Chondrocyte (in vitro differentiated cells): Measurements from ENCODE around the gene DNAJA3. TPM values are rescaled to one million over a fixed set of nuclear protein-coding genes. Genes with fewer than 3 reads are reported as not detected.

Source experiments
- DNase-seq: peaks from one replicate; pipeline ENCODE4 v3.0.0; 2021; ENCODE audit warnings: mixed read lengths, low spot score
- H3K27ac Mint-ChIP-seq: one replicate; pipeline ENCODE4 v1.8.0; 2021; ENCODE audit warnings: mild to moderate bottlenecking, moderate library complexity, mixed read lengths; ENCODE audit not compliant: unreplicated experiment
- H3K27me3 Mint-ChIP-seq: 2 replicates; pipeline ENCODE4 v1.8.0; 2021; ENCODE audit warnings: low read depth, mixed read lengths
- H3K36me3 Mint-ChIP-seq: 2 replicates; pipeline ENCODE4 v1.8.0; 2021; ENCODE audit warnings: low read depth, mixed read lengths
- H3K4me1 Mint-ChIP-seq: 2 replicates; pipeline ENCODE4 v1.8.0; 2021; ENCODE audit warnings: low read depth, mild to moderate bottlenecking, mixed read lengths
- H3K4me3 Mint-ChIP-seq: one replicate; pipeline ENCODE4 v1.8.0; 2021; ENCODE audit warnings: mild to moderate bottlenecking, moderate library complexity, mixed read lengths; ENCODE audit not compliant: unreplicated experiment
- H3K9me3 Mint-ChIP-seq: 2 replicates; pipeline ENCODE4 v1.8.0; 2021; ENCODE audit warnings: low read depth, mixed read lengths
- total RNA-seq: library from RNA; stranded (reverse); gene quantifications from 3 replicates; pipeline ENCODE4 v1.2.1, GENCODE V29; 2021
- TF ChIP-seq, protein P1 (sequence below): fragments of 200-600 bp; sonication (generic); IDR thresholded peaks from 2 replicates; pipeline ENCODE4 v1.5.0; 2021; ENCODE audit warnings: antibody characterized with exemption, mild to moderate bottlenecking, moderate library complexity

The DNAJA3 gene
- total RNA-seq, 1 donor from 2014 or later: 27.8 TPM

DNA sequence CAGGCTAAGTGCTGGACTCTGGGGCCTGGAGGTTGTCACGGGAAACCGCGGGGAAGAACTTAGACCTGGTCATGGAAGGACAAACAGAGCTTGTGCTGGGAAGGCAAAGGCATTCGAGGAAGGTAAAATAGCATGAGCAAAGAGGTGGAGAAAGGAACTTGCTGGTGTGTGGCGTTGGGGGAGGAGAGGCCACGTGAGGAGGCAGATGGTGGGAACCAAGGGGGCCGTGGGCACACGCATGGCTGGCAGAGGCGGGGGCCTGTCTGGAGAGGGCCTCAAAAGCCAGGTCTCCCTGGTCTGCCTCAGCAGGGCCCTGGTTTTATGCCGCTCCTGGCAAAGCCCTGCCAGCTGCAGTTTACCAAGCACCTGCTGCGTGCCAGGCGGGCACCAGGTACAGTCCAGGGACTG, 24.6 kb upstream of the DNAJA3 start:
- TF ChIP-seq, protein P1, sequence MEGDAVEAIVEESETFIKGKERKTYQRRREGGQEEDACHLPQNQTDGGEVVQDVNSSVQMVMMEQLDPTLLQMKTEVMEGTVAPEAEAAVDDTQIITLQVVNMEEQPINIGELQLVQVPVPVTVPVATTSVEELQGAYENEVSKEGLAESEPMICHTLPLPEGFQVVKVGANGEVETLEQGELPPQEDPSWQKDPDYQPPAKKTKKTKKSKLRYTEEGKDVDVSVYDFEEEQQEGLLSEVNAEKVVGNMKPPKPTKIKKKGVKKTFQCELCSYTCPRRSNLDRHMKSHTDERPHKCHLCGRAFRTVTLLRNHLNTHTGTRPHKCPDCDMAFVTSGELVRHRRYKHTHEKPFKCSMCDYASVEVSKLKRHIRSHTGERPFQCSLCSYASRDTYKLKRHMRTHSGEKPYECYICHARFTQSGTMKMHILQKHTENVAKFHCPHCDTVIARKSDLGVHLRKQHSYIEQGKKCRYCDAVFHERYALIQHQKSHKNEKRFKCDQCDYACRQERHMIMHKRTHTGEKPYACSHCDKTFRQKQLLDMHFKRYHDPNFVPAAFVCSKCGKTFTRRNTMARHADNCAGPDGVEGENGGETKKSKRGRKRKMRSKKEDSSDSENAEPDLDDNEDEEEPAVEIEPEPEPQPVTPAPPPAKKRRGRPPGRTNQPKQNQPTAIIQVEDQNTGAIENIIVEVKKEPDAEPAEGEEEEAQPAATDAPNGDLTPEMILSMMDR: no peak
- H3K36me3 Mint-ChIP-seq: peaks cover 13% of the 10 kb centered on the region
- no peaks in the 10 kb centered on the region for H3K27me3 Mint-ChIP-seq
- H3K9me3 Mint-ChIP-seq: no peaks in the 10 kb centered on the region
- H3K4me1 Mint-ChIP-seq: peaks cover 6% of the 10 kb centered on the region
- no peak overlapping the region for H3K4me3 Mint-ChIP-seq
- DNase-seq: peak; percentile 79
- no peak overlapping the region for H3K27ac Mint-ChIP-seq

DNA sequence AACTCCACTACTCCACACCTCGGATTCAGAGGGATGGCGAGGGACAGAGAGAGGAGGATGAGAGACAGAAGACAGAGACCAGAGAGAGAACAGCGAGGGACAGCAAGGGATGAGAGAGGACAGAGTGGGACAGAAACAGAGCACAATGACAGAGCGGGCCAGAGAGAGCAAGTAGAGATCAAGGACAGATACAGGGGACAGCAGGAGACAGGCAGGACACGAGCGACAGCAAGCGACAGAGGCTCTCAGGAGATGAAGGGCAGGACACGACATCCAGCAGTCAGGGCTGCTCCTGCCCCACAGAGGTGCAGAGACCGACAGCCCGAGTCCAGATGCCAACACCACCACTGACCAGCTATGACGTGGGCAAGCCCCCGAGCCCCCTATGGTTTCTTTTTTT, 24.2 kb upstream of the DNAJA3 start:
- Mint-ChIP-seq H3K4me3 (no peak overlapping the region), H3K4me1 (peaks cover 6% of the 10 kb centered on the region), H3K9me3 (no peaks in the 10 kb centered on the region), H3K36me3 (peaks cover 11% of the 10 kb centered on the region), H3K27me3 (no peaks in the 10 kb centered on the region), H3K27ac (no peak overlapping the region)
- DNase-seq: no peak
- TF ChIP-seq, protein P1: no peak

DNA sequence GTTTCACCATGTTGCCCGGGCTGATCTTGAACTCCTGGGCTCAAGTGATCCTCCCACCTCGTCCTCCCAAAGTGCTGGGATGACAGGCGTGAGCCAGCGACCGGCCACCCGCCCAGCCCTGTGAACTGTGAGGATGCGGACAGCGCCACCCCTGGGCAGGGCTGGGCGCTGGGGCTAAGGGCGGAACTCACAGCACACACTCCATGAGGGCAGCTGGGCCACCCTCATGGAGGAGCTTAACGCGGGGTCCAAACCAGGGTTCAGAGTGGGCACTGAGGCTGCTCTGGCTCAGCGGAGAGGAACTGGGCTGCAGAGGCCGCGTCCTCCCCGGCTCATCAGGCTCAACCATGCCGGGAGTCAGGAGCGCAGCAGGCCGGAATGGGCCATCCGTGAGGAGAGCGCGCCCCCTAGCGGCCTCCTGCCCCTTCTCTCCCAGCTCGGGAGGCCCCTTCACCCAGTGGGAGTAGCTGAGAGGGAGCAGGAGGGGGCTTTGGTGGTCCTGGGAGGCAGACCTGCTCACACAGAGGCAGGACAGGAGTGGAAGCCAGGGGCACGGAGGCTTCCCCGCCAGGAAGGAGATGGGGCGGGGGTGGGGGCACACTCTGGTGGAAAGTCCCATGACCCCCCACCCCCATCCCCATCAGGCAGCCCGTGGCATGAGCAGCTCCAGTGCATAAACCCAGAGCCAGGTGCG, 23.1 kb upstream of the DNAJA3 start:
- no peak overlapping the region for H3K27ac Mint-ChIP-seq
- peaks cover 11% of the 10 kb centered on the region for H3K36me3 Mint-ChIP-seq
- TF ChIP-seq, protein P1: peak; percentile 96
- H3K27me3 Mint-ChIP-seq: no peaks in the 10 kb centered on the region
- H3K9me3 Mint-ChIP-seq: no peaks in the 10 kb centered on the region
- H3K4me3 Mint-ChIP-seq: no peak overlapping the region
- DNase-seq: peak; percentile 95
- peaks cover 6% of the 10 kb centered on the region for H3K4me1 Mint-ChIP-seq

DNA sequence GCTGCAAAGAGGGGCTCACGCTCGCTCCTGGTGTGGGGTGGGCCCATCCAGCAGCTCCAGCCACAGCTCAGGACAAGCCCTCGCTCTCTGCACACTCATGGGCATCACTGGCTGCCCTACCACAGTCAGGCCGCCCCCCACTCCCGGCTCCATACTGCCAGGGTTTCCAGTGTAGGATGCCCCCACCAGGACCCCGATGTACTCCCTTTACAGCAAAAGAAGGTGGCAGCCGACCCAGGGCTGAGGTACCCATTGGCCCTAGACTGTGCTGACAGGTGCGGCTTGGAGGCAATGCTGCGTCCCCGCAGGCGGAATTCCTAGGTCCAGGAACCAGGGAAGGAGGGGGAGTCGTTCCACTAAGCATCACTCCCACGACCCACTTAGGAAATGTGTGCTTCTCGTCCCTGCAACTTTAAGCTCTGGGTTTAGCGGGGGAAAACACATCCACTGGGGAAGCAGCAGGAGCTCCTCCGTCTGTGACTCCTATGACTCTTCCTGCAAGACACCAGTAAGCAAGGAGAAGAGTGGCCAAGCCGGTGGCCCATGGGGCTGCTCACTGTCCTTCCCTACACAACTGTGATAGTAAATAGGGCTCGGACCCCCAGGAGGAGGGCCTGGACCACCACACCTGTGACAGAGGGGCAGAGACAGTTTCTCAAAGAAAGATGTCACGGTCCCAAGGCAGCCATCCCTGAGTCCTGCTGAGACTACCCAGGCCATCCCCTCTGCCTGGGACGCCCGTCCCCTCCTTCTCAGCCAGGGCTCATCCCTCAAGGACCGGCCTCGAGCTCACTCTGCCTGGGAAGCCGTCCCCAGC, 22.3 kb upstream of the DNAJA3 start:
- peaks cover 6% of the 10 kb centered on the region for H3K4me1 Mint-ChIP-seq
- TF ChIP-seq, protein P1: no peak
- H3K4me3 Mint-ChIP-seq: no peak overlapping the region
- H3K36me3 Mint-ChIP-seq: peaks cover 11% of the 10 kb centered on the region
- no peaks in the 10 kb centered on the region for H3K27me3 Mint-ChIP-seq
- no peak overlapping the region for H3K27ac Mint-ChIP-seq
- H3K9me3 Mint-ChIP-seq: no peaks in the 10 kb centered on the region
- peak; percentile 83 for DNase-seq

DNA sequence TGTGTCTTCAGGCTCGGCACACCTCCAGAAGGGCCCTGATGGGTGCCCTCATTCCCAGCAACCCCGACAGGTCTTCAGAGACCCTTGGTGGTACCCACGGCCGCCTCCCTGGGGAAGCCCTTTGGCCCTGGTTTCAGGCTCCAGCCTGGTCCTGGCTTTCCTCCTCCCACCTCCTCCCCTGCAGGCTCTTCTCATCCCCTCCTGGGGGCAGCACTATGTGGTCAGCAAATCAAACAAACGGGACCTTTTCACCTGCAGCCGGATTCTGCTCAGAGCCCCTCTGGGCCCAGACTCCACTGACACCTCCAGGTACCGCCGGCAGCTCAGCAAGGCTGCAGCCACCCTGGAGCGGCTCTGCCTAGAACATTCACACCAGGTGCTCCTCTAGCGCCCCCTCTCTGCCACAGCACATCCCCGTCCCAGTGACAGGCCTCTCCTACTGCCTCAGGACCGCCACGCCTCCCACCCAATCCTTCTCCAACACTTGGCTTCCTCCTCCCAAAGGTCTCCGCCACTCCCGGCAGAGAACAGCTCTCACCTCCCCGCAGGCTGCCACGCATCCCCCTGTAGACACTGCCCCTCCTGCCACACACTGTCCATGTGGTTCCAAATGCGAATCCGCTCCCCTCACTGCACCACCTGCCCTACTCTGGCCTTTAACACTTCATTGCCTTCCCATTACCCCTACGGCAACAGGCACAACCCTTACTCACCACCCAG, 21.3 kb upstream of the DNAJA3 start:
- Mint-ChIP-seq H3K9me3 (no peaks in the 10 kb centered on the region), H3K4me3 (no peak overlapping the region), H3K36me3 (peaks cover 11% of the 10 kb centered on the region), H3K4me1 (peaks cover 6% of the 10 kb centered on the region), H3K27me3 (no peaks in the 10 kb centered on the region), H3K27ac (peak overlapping the region; percentile 79)
- TF ChIP-seq, protein P1: peak; percentile 90
- peak; percentile 93 for DNase-seq
